HG03060 (cell line): Measurements from ENCODE around the gene PRPF19.

Experiments
- ATAC-seq: cut with Tn5 transposase; IDR thresholded peaks from one replicate; pipeline ENCODE4 v1.9.1; 2021; ENCODE audit warnings: low read depth, moderate number of reproducible peaks; ENCODE audit not compliant: unreplicated experiment

Gene PRPF19

GRCh38 chr11:60876168-60876485, 30.3 kb downstream of the PRPF19 start:
- ATAC-seq = no peak

GRCh38 chr11:60875366-60876167, 30.8 kb downstream of the PRPF19 start:
- no peak for ATAC-seq

DNA sequence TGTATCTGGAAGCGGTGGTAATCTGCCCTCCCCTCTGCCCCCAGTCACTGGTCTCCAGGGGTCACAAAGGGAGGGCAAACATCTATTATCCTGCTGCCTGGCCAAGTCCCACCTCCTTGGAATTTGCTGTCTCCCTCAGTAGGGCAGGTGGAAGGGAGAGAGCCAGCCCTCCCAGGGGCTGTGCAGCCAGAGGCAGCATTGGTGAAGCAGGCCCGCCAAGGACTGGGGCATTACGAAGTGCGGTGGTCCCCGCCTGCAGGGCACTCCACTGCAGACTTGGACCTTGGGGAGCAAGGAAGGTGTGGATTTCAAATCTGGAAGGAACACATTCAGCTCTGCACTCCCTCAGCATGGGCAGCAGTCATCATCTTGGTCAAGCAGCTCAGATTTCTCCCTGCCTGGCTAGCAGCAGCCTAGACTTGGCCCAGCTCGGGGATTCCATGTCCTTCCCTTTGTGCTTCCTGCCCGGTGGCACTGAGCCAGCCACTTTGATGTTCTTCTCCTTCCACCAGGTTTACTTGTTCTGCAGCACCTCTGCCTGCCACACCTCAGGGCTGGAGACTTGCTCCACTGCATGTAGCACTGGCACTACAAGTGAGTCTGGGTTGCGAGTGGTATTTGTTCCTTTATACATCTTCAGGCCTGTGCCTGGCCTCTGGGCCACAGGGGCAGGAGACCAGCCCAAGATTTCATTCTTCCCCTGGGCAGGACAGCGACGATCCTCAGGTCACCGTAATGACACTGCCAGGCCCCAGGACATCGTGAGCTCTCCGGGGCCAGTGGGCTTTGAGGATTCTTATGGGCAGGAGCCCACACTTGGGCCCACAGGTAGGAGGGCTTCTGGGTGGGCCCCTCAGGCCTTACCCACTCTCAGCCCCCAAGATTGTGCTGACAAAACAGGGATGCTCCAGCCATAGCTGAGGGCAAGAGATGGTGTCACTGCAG, 31.7 kb downstream of the PRPF19 start:
- ATAC-seq = no peak

DNA sequence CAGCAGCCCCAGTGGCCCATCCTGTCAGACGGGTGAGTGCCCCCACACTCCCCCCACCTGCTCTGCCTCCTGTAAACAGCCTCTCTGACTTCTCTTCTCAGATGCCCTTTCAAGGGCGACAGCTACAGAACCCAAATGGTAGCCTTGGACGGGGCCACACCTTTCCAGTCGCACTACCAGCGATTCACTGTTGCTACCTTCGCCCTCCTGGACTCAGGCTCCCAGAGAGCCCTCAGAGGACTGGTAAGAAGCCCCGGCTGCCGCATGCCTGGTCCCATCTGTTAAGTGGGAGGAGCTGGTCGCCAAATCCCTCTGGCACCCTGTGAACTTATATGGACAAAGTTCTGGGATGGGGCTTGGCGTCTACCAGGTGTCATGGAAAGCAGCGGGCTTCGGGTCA, 32.9 kb downstream of the PRPF19 start:
- no peak for ATAC-seq

- no peak for ATAC-seq
These were observed 33.3 kb downstream of the PRPF19 start for GRCh38 chr11:60872961-60873524.

GRCh38 chr11:60872124-60872960, 34.0 kb downstream of the PRPF19 start:
- no peak for ATAC-seq

- no peak for ATAC-seq
These were observed 34.9 kb downstream of the PRPF19 start for GRCh38 chr11:60871378-60872061.

DNA sequence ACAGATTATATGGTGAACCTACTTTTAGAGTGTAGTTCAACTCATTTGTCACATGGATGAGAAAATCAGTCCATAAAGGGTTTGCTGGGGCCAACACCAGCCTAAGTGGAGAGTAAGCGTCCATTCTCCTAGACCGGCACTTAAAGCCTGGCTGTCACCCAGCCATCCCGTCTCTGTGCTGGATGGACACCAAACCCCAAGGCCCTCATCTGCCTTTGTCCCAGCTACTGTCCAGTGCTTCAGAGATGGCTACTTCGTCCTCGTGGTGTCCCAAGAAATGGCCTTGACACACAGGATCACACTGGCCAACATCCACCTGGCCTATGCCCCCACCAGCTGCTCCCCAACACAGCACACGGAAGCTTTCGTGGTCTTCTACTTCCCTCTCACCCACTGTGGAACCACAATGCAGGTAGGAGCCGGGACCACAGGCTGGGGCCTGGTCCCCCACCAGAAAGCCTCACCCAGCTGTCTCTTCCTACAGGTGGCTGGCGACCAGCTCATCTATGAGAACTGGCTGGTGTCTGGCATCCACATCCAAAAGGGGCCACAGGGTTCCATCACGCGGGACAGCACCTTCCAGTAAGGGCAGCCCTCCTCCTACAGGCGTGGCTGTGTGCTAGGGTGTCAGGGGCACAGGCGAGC, 35.5 kb downstream of the PRPF19 start:
- ATAC-seq = no peak

DNA sequence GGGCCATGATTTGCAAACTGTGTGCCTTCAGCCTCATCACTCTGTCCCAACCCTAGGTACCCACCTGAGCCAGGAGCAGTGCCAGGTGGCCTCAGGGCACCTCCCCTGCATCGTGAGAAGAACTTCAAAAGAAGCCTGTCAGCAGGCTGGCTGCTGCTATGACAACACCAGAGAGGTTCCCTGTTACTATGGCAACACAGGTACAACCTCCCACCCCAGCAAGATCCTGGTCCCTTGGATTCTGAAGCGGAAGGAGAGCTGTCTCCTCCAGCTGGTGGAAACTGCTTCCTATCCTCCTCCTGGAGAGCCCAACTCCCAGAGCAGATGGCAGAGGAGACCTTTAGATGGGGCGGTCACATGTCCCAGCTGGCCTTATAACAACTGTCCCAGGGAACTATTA, 36.1 kb downstream of the PRPF19 start:
- no peak for ATAC-seq

DNA sequence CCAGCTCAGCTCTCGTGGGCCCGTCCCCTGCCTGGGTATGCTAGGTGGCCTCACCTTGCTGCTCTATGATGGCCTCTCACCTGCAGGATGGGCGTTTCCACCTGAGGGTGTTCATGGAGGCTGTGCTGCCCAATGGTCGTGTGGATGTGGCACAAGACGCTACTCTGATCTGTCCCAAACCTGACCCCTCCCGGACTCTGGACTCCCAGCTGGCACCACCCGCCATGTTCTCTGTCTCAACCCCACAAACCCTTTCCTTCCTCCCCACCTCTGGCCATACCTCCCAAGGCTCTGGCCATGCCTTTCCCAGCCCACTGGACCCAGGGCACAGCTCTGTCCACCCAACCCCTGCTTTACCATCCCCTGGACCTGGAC, 36.9 kb downstream of the PRPF19 start:
- ATAC-seq = no peak

GRCh38 chr11:60868682-60869450, 37.5 kb downstream of the PRPF19 start:
- no peak for ATAC-seq

DNA sequence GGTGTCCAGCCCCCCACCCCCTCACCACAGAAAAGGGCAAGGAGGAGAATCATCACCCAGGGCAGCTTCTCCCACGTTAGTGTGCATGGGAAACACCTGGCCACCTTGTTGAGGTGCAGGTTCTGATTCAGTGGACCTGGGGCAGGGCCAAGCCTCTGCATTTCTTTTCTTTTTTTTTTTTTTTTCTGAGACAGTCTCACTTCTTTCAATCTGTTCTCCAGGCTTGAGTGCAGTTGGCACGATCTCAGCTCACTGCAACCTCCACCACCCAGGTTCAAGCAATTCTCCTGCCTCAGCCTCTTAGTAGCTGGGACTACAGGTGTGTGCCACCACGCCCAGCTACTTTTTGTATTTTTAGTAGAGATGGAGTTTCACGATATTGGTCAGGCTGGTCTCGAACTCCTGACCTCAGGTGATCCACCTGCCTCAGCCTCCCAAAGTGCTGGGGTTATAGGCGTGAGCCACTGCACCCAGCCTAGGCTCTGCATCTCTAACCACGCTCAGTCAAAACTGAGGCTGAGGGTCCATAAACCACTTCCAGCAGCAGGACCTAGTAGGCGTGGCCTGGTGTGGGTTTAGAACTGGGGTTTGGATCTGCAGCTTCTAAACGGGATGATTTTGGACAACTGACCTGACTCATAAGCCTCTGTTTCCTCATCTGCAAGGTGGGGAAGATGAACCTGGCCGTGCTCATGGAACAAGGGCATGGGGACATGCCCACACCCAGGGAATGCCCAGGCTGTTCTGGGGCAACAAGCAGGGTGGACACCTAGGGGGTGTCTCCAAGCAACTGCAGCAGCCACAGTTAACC, 38.3 kb downstream of the PRPF19 start:
- no peak for ATAC-seq

DNA sequence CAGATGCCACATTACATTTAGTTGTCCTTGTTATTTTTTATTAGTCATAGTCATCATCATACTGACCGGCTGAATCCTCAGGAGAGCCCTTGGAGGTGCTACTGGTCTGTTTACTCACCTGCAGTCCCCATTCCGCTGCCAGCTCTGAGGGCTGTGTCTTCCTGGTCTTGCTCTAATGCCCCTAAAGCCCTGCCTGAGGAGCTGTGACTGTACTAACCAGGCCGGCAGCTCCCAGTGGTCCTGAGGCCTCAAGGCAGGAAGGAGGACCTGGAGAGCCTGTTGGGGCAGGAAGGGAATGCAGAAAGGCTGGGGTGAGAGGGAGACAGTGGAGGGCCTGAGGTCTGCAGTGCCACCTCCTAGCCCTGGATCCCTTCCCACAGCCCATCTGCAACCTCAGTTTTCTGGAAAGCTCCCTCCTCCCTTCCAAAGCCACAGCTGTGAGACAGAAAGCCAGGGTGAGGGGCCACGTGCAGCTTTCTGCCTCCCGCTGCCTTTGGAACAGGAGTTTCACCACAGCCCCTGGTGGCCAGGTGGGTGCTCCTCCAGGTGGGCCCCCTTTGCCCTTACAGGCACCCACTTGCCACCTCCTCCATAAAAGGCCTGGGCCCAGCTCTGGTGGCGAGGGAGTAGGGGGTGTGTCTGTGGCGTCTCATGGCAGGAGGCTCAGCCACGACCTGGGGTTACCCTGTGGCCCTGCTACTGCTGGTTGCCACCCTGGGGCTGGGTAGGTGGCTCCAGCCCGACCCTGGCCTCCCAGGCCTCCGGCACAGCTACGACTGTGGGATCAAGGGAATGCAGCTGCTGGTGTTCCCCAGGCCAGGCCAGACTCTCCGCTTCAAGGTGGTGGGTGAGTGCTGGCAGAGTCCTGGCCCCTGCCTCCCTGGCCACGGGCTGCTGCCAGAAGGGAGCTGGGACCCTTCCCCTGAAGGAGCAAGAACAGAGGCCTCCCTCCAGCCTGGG, 39.2 kb downstream of the PRPF19 start, which contains the start of gene ZP1:
Gene ZP1, plus strand, starts transcription at position 632 of the 960 bp plus-strand sequence. Its CDS starts 20 bp downstream, at position 652.
- no peak for ATAC-seq

DNA sequence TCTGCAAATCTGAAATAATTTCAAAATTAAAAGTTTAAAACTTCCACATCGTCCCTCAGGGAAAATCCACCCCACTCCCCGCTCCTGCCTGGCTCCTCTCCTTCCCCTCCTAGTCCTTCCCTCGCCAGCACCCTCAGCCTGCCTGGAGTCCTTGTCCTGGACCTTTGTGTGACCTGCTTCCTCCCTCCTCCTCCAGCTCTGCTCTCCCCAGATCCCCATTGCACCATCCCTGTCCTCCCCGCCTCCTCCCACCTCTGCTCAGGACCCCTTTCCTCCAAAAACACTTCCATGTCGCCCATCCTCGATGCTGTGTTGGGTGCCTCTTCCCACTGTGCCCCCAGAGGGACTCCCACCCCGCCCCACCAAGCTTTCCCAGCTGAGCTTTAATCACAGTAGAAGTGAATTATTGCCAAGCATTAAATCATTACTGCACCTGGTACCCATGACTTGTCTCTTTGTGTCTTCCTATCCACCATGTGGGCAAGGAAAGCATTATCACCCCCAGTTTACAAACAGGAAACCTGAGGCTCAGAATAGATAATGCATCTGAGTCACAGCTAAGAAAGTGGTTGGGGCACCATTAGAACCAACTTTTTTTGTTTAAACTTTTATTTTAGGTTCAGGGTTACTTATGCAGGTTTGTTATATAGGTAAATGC, 41.4 kb downstream of the PRPF19 start:
- ATAC-seq = no peak

- no peak for ATAC-seq
These were observed 42.5 kb downstream of the PRPF19 start for GRCh38 chr11:60863550-60864521.
